Astrocyte (in vitro differentiated cells and primary cell): ENCODE data around the gene AP2S1.
"Not testable (repeated sequence)": the region's sequence is repeated elsewhere in the genome, so short reads cannot be mapped to it uniquely, and the experiment has no call there.

Experiments
- CTCF ChIP-seq: IDR thresholded peaks from 2 replicates; pipeline ENCODE4 v1.5.1; 2011; ENCODE audit warnings: low read depth, mild to moderate bottlenecking, inconsistent platforms, low read length, moderate library complexity; ENCODE audit not compliant: insufficient read depth
- EZH2 ChIP-seq: IDR thresholded peaks from 2 replicates; pipeline ENCODE4 v1.6.1; 2012; ENCODE audit warnings: mild to moderate bottlenecking, low read length, inconsistent platforms; ENCODE audit not compliant: insufficient read depth

GRCh38 chr19:46871173-46871572, 20.5 kb upstream of the AP2S1 start:
- not testable (repeated sequence) for TF ChIP-seq CTCF, EZH2
